NCI-H187 (cell line): ENCODE data around the gene CNPY3.
"Not testable (repeated sequence)": the region's sequence is repeated elsewhere in the genome, so short reads cannot be mapped to it uniquely, and the experiment has no call there.

Experiments
- DNase-seq, 2 experiments: peaks; one replicate each; lab custom pipeline; 2025; lab: John Stamatoyannopoulos, UW

CNPY3 gene

DNA sequence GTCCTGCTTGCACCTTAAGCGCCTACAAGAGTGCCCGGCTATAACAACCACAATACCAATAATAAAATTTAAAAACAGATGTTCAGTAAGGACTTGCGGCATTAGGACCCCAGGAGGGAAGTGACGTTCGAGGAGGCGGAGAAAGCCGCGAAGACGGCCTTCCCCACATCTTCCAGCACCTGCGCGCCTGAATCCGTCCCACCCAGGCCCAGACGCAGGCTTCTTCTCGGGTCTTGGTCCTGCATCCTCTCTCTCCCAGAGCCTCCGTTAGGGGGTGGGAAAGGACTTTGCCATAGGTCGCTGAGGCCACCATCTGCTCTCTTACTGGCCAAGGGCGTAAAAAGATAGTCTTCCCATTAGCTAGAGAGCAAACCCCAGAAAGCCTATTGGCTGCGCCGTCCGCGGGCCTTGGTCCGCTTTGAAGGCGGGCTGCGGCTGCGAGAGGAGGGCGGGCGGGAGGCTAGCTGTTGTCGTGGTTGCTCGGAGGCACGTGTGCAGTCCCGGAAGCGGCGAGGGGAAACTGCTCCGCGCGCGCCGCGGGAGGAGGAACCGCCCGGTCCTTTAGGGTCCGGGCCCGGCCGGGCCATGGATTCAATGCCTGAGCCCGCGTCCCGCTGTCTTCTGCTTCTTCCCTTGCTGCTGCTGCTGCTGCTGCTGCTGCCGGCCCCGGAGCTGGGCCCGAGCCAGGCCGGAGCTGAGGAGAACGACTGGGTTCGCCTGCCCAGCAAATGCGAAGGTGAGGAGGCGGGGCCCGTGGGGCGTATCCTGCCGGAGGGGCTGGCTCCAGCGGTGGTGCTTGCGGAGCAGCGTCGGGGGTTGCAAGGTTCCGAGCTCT is at the start of gene CNPY3:
Gene CNPY3, plus strand, starts transcription at position 495 of the 835 bp plus-strand sequence. Its CDS starts 91 bp downstream, at position 586.
- DNase-seq: peak; percentile 80 to 92

DNA sequence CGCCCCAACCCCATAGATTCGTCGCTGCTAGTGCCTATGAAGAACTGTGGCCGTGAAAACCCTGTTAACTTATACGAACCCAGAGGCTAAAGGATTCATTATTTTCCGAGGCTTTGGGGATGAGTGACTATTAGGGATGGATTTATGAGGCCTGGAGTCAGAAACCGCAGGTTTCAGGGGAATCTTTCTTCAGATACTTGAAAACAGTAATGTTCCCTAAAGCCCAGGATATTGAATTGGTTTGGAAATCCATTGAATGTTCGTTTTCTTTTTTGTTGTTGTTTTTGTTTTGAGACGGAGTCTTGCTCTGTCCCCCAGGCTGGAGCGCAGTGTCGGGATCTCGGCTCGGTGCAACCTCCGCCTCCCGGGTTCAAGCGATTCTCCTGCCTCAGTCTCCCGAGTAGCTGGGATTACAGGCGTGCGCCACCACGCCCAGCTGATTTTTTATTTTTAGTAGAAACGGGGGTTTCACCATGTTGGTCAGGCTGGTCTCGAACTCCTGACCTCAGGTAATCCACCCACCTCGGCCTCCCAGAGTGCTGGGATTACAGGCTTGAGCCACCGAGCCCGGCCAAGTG is 49.0 kb upstream of the CNPY3 start:
- not testable (repeated sequence) for DNase-seq

DNA sequence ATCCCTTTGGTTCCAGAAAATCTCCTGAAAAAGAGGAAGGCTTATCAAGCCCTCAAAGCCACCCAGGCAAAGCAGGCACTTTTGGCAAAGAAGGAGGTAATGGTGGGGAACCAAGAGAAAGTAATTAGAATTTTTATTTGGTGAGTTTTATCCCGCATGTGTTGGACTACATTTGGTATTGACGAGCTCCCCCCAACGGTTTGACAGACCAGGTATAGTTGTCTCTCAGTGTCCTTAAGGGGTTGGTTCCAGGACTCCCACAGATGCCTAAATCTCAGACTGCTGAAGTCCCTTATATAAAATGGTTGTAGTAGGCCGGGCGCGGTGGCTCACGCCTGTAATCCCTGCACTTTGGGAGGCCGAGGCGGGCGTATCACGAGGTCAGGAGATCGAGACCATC is 48.4 kb upstream of the CNPY3 start:
- DNase-seq: not testable (repeated sequence)

GRCh38 chr6:42885702-42886101 is 43.6 kb upstream of the CNPY3 start:
- no peak for DNase-seq

- not testable (repeated sequence) for DNase-seq
Observed at GRCh38 chr6:42888201-42888600, 41.1 kb upstream of the CNPY3 start.

DNA sequence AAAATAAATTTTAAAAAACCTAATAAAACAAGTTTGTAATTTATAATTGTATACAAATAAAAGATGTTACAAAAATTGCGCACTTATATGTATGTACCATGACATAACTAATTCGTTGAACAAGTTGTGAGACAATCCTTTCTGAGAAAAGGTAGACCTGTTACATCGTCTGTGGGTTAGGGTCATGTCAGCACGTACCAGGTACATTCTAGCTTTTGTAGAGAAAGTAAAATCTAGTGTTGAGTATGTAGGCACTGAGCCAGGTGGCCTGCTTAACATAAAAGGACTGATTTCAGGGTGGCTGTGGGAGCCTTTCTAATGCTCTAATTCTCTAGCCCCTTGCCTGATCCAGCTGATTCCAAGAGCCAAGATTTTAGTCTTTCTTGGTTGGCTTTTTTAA is 39.5 kb upstream of the CNPY3 start:
- DNase-seq: no peak

- peak; percentile 81 to 92 for DNase-seq
Observed at GRCh38 chr6:42890311-42891198, 38.7 kb upstream of the CNPY3 start.

DNA sequence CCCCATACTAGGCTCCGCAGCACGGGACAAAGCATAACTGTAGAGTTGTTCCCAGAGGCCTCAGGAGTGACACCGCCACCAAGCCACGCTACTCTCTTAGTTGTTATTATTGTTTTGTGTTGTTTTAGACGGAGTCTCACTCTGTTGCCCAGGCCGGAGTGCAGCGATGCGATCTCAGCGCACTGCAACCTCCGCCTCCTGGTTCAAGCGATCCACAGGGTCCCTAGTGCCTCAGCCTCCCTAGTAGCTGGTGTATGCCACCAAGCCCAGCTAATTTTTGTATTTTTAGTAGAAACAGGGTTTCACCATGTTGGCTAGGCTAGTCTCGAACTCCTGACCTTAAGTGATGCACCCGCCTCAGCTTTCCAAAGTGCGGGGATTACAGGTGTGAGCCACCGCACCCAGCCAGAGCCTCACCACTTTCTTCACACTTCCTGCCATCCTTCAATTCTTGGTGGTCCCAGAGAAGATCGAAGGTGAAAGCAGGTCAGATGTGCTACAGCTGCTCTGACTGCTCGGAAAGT is 38.0 kb upstream of the CNPY3 start:
- DNase-seq: no peak

DNA sequence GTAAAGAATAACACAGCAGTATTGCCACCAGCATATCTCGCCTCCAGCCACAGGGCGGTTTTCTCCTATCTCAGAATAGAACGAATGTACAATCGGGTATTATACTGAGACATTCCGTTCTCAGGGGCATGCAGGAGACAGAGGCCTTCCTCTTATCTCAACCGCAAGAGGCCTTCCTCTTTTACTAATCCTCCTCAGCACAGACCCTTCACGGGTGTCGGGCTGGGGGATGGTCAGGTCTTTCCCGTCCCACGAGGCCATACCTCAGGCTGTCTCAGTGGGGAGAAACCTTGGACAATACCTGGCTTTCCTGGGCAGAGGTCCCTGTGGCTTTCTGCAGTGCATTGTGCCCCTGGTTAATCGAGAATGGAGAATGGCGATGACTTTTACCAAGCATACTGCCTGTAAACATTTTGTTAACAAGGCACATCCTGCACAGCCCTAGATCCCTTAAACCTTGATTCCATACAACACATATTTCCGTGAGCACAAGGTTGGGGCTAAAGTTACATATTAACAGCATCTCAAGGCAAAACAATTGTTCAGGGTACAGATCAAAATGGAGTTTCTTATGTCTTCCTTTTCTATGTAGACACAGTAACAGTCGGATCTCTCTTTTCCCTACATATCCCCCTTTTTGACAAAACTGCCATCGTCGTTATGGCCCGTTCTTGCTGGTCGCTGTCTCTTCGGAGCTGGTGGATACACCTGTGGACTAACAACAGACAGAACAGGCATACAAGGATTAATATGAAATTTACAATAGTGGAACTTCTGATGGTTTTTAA is 35.0 kb upstream of the CNPY3 start:
- not testable (repeated sequence) for DNase-seq

GRCh38 chr6:42896178-42896719 is 33.0 kb upstream of the CNPY3 start:
- no peak for DNase-seq

- DNase-seq: peak; percentile 50 to 56
Observed at GRCh38 chr6:42898891-42899361, 30.4 kb upstream of the CNPY3 start.

GRCh38 chr6:42899871-42900270 is 29.4 kb upstream of the CNPY3 start:
- no peak for DNase-seq

- DNase-seq: peak; percentile 35 to 65
Observed at GRCh38 chr6:42901538-42901957, 27.7 kb upstream of the CNPY3 start.

GRCh38 chr6:42902429-42903263 is 26.6 kb upstream of the CNPY3 start:
- DNase-seq: not testable (repeated sequence)

DNA sequence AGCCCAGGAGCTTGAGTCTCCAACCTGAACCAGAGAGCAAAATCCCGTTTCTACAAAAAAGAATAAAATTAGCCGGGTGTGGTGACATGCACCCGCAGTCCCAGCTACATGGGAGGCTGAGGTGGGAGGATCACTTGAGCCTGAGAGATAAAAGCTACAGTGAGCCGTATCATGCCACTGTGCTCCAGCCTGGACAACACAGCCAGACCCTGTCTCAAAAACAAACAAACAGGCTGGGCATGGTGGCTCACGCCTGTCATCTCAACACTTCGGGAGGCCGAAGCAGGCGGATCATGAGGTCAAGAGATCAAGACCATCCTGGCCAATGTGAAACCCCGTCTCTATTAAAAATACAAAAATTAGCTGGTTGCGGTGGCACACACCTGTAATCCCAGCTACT is 24.8 kb upstream of the CNPY3 start:
- DNase-seq: no peak

- DNase-seq: no peak
Observed at GRCh38 chr6:42907336-42907735, 21.9 kb upstream of the CNPY3 start.

DNA sequence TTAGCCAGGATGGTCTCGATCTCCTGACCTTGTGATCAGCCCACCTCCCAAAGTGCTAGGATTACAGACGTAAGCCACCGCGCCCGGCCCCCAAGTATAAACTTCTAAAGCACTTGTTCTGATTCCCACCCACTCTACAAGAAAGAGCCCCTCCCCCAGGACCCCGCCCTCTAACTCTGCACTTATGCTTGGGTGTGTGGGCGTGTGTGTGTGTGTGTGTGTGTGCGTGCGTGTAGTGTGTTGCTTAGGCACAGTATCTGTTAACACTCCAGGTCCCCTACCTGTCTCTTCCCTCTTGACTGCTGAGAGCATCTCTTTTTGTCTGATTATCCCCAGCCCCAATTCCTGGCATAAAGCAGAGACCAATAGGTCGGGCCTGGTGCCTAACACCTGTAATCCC is 19.4 kb upstream of the CNPY3 start:
- no peak for DNase-seq

- no peak for DNase-seq
Observed at GRCh38 chr6:42911171-42912021, 17.9 kb upstream of the CNPY3 start.

DNA sequence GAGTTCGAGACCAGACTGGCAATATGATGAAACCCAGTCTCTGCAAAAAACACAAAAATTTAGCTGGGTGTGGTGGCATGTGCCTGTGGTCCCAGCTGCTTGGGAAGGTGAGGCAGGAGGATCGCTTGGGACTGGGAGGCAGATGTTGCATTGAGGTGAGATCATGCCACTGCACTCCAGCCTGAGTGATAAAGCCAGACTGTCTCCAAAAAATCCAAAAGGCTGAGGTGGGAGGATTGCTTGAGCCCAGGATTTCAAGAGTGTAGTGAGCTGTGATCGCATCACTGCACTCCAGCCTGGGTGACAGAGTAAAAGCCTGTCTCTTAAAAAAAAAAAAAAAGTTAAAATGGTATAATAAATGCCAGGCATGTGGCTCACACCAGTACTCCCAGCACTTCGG is 14.7 kb upstream of the CNPY3 start:
- no peak for DNase-seq
